Epithelial cell of esophagus (primary cell): ENCODE results near the gene DUSP3.

Experiments used
- DNase-seq: peaks from one replicate; pipeline ENCODE4 v3.0.0; 2010; ENCODE audit warnings: low read depth
- H3K4me3 ChIP-seq: 2 replicates; pipeline ENCODE4 v1.5.1; 2011; ENCODE audit warnings: mild to moderate bottlenecking, low read length, control low read depth
- TF ChIP-seq, protein P1 (sequence below): IDR thresholded peaks from 2 replicates; pipeline ENCODE4 v1.5.1; 2011; ENCODE audit warnings: low read depth, mild to moderate bottlenecking, low read length, control low read depth, inconsistent platforms; ENCODE audit not compliant: insufficient read depth; ENCODE audit errors: missing control alignments

The DUSP3 gene

DNA sequence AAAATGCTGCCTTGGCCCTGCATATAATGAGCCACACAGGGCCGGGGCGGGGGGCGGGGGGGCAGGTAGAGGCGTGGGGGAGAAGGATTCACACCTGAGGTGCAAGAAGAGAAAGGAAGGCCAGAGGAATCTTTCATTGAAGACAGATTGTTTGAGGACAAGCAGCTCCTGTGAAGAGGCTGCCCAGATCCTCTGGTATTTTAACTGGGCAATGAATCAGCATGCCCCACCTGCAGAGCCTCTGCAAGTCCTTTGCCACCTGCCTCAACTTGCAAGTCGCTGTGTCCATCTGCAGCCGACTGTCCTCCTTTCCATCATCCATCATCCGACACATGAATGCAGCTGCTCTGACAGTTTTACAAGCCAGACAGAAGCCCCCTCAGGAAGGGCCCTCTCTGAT lies 18.9 kb downstream of the DUSP3 start:
- TF ChIP-seq, protein P1, sequence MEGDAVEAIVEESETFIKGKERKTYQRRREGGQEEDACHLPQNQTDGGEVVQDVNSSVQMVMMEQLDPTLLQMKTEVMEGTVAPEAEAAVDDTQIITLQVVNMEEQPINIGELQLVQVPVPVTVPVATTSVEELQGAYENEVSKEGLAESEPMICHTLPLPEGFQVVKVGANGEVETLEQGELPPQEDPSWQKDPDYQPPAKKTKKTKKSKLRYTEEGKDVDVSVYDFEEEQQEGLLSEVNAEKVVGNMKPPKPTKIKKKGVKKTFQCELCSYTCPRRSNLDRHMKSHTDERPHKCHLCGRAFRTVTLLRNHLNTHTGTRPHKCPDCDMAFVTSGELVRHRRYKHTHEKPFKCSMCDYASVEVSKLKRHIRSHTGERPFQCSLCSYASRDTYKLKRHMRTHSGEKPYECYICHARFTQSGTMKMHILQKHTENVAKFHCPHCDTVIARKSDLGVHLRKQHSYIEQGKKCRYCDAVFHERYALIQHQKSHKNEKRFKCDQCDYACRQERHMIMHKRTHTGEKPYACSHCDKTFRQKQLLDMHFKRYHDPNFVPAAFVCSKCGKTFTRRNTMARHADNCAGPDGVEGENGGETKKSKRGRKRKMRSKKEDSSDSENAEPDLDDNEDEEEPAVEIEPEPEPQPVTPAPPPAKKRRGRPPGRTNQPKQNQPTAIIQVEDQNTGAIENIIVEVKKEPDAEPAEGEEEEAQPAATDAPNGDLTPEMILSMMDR: no peak
- H3K4me3 ChIP-seq: no peak overlapping the region
- DNase-seq: peak; percentile 83

DNA sequence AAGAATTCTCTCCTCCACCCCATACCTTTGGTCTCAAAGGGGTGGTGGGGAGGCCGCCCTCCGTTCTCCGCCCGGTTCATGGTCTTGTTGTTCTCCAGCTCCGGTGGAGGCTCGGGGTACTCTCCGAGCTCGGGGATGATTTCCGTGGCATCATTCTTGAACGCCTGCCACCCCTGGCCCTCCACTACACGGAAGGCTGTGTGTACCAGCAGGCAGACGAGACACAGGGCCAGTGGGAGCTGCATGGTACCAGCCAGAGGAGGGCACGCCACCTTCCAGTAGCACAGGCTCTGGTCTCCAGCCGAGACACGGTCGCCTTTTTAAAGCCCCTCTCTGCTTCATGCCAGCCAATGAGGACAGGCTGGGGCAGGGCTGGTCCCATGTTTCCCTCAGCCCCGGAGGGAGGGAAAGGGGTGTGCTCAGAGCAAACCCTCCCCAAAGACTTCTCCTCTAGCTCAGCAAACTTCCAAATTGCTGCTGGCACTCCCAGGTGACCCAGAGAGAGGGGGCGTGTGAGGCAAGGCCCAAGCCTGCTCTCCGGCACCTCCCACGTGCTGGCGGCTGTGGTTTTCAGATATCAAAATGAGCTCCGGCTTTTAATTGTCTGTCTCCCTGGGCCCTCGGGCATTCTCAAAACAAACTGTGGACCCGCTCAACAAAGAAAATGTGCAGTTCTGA lies 20.1 kb downstream of the DUSP3 start, which contains the start of gene SOST:
Gene SOST, minus strand, starts transcription at position 295 of the 678 bp plus-strand sequence. Its CDS starts 50 bp downstream, at position 245.
- no peak within 1 kb of the TSS for H3K4me3 ChIP-seq
- DNase-seq: peak; percentile 11
- TF ChIP-seq, protein P1: no peak

DNA sequence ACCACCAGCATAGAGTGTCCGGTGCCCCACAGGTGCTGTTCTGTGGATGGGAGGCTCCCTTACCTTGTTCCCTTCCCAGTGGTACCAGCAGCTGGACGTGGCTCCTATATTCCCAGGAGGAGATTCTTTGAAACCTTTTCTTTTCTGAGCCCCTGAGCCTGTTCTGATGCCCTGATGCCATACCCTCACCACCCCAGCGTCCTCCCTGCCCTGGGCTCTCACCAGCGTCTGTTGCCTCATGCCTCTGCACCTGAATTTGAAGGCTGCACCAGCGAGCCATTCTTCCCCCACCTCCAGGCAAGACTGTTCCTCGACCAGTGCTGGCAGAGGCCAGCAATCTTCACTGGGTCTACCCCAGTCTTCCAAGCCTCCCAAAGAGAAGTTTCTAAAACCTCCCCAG lies 20.7 kb downstream of the DUSP3 start:
- DNase-seq: no peak
- TF ChIP-seq, protein P1: no peak
- no peak overlapping the region for H3K4me3 ChIP-seq

DNA sequence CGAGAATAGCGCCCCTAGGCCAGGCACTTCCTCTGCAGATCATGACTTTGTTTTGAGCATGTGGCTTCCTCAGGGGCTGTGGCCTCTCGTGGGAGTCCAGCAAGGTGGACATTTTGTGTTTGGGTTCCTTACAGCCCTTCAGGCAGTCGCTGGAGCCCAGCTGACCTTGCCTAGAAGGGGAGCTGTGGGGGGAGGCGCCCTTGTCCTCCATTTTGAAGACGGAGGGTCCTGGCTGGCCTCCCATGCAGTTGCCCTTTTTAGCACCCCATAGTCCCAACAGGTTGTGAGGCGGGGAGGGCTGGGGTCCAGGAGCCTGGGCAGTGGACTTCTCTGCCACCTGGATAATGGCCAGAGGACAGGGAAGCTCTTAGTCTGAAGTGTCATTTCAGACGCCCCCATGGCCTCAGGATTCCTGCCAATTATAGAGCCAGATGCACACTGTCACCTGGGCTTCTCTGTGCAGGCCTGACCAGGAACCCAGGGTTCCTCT lies 21.6 kb downstream of the DUSP3 start:
- H3K4me3 ChIP-seq: no peak overlapping the region
- TF ChIP-seq, protein P1: no peak
- DNase-seq: no peak

DNA sequence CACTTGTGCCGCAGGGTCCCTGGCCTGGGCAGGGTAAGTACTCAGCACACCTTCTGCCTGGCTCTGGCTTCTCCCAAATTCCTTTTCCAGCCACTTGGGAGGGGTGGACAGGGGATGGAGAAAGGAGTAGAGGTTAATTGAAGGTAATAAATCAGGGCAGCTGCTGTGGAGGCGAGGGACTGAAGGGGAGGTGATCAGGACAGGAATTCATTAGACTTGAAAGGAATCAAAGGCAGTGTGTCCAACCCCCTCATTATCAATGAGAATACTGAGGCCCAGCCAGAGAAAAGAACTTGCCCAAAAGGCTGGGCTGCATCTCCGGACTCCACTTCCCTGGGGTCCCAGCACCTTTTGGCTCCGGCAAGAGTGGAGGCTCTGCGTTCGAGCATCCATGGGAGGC lies 22.6 kb downstream of the DUSP3 start:
- no peak for DNase-seq
- TF ChIP-seq, protein P1: no peak
- no peak overlapping the region for H3K4me3 ChIP-seq

DNA sequence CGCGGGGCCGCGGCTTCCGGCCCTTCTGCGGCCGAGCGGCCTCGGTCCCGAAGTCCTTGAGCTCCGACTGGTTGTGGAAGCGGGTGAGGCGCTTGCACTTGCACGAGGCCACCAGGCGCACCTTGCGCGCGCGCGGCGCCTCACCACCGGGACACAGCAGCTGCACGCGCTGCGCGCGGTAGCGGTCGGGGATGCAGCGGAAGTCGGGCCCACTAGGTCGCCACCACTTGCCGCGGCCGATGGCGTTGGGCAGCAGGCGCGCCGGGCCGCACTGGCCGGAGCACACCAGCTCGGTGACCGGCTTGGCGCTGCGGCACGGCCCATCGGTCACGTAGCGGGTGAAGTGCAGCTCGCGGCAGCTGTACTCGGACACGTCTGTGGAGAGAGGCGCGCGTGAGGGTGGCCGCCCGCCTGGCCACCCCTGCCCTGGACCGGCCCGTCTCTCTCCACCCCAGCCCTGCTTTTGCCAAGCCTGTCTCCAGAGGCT lies 23.3 kb downstream of the DUSP3 start:
- TF ChIP-seq, protein P1: no peak
- peak; percentile 43 for DNase-seq
- no peak overlapping the region for H3K4me3 ChIP-seq

DNA sequence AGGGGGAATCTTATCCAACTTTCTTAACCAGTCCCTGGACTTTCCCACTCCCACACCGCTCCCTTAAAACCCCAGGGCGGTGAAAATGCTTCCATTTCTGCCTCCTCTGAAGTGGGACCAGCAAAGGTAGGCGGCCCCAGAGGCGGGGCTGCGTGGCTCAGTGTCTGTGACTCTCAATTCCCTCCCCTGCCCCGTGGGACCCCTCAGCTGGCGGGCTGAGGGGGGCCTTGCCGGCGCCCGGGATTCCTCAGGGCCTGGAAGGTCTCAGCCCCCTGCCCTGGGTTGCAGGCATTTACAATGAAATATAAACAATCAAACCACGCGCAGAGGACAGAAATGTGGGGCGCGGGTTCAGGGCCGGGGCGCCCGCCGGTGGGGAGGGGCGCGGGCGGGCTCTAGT lies 23.8 kb downstream of the DUSP3 start:
- TF ChIP-seq, protein P1: no peak
- no peak overlapping the region for H3K4me3 ChIP-seq
- no peak for DNase-seq
